Measurements from ENCODE around the gene HMGB4. TPM values are rescaled to one million over a fixed set of nuclear protein-coding genes. Genes with fewer than 3 reads are reported as not detected.

HMGB4 gene
- total and polyA plus RNA-seq, 4 donors = not detected

GRCh38 chr1:33895976-33896375 lies 32.1 kb downstream of the HMGB4 start:
- Histone ChIP-seq H3K27ac (ENCODE audit: low read depth in 1 of 2, low read length in 2 of 2) (no peak overlapping the region), H3K4me3 (ENCODE audit: low read length in 2 of 2) (no peak overlapping the region), H3K36me3 (ENCODE audit: control insufficient read depth in 1 of 2, insufficient read depth in 2 of 2, low read length in 1 of 2) (no peaks in the 10 kb centered on the region), H3K4me1 (ENCODE audit: control insufficient read depth in 1 of 2, insufficient read depth in 2 of 2, low read length in 2 of 2) (peaks cover 0 to 5% of the 10 kb centered on the region in 2 donors), H3K9me3 (ENCODE audit: control insufficient read depth, low read length) (no peaks in the 10 kb centered on the region), H3K27me3 (ENCODE audit: control insufficient read depth in 1 of 2, insufficient read depth in 2 of 2, low read length in 1 of 2) (no peaks in the 10 kb centered on the region)
- intact Hi-C loops (cut with DNase I) = loop anchor here in 1 of 2 donors (5.0 to 10.0 kb wide), 4 partner anchors 76 to 269 kb away; partner anchors contain the start of gene CSMD2
- 92 to 97% methylated on average over 2 of the region's 2 CpGs for WGBS, 2 donors
- ATAC-seq (ENCODE audit: low FRiP score) = no peak
- DNase-seq = no peak

DNA sequence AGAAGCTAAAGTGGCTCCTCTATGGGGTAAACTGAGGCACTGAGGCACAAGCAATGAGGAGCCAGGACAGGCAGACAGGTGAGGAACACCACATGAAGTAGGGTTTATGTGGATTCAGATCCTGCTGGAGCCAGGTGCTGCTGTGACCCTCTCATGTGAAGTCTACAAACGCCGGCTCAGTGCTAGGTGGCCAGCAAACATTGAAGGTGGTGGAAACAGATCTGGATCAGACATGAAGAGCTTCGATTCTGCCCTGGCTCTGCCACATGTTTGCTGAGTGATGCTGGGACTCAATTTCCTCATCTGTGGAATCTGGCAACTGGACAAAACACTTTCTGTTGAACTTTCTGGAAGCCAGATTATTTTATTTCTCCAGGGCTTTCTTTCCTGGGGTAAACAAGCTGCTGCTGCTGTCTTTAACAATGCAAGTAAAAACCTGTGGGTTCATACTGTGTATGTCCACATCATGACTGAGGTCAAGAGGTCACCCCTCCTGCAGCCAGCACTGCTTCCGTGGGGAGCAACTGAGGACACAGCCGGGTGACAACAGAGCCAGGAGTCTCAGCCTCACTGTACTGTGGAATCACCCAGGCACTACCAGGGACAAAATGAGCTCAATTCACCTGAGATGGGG lies 33.3 kb downstream of the HMGB4 start:
- H3K27me3 ChIP-seq (ENCODE audit: control insufficient read depth in 1 of 2, insufficient read depth in 2 of 2, low read length in 1 of 2) = no peaks in the 10 kb centered on the region
- H3K36me3 ChIP-seq (ENCODE audit: control insufficient read depth in 1 of 2, insufficient read depth in 2 of 2, low read length in 1 of 2) = no peaks in the 10 kb centered on the region
- no peak for ATAC-seq (ENCODE audit: low FRiP score)
- H3K4me3 ChIP-seq (ENCODE audit: low read length in 2 of 2) = no peak overlapping the region
- H3K4me1 ChIP-seq (ENCODE audit: control insufficient read depth in 1 of 2, insufficient read depth in 2 of 2, low read length in 2 of 2) = peaks cover 0 to 5% of the 10 kb centered on the region in 2 donors
- no peaks in the 10 kb centered on the region for H3K9me3 ChIP-seq (ENCODE audit: control insufficient read depth, low read length)
- no peak overlapping the region for H3K27ac ChIP-seq (ENCODE audit: low read depth in 1 of 2, low read length in 2 of 2)
- intact Hi-C loops (cut with DNase I) = loop anchor here in 1 of 2 donors (5.0 to 10.0 kb wide), 4 partner anchors 75 to 268 kb away; partner anchors contain the start of gene CSMD2
- 43 to 44% methylated on average over 5 of the region's 5 CpGs for WGBS, 2 donors
- DNase-seq = no peak

DNA sequence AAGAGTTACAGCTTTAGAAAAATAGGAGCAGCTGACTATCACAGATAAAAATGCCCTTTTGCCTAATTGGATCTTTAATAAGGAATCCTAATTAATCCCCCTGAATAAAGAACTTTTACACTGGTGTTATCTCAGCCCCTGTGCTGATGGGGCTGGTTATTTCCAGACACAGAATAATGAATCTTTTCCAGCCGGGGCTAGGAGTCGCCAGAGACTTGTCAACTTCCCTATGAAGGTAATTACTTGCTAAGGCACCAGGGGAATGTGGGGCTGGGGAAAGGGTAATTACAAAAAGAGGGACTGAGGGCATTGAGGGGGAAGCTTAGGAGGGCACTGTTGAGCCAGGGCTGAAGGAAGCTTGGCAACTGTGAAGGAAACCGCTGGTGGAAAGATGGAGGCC lies 34.5 kb downstream of the HMGB4 start:
- Histone ChIP-seq H3K4me1 (ENCODE audit: control insufficient read depth in 1 of 2, insufficient read depth in 2 of 2, low read length in 2 of 2) (peaks cover 0 to 3% of the 10 kb centered on the region in 2 donors), H3K27ac (ENCODE audit: low read depth in 1 of 2, low read length in 2 of 2) (no peak overlapping the region), H3K36me3 (ENCODE audit: control insufficient read depth in 1 of 2, insufficient read depth in 2 of 2, low read length in 1 of 2) (no peaks in the 10 kb centered on the region), H3K27me3 (ENCODE audit: control insufficient read depth in 1 of 2, insufficient read depth in 2 of 2, low read length in 1 of 2) (no peaks in the 10 kb centered on the region), H3K9me3 (ENCODE audit: control insufficient read depth, low read length) (no peaks in the 10 kb centered on the region), H3K4me3 (ENCODE audit: low read length in 2 of 2) (no peak overlapping the region)
- WGBS, 2 donors = 64 to 67% methylated on average over 3 of the region's 3 CpGs
- ATAC-seq (ENCODE audit: low FRiP score) (no peak), DNase-seq (no peak)
- intact Hi-C loops (cut with DNase I) = loop anchor here in 1 of 2 donors (5.0 to 10.0 kb wide), 4 partner anchors 74 to 266 kb away; partner anchors contain the start of gene CSMD2

DNA sequence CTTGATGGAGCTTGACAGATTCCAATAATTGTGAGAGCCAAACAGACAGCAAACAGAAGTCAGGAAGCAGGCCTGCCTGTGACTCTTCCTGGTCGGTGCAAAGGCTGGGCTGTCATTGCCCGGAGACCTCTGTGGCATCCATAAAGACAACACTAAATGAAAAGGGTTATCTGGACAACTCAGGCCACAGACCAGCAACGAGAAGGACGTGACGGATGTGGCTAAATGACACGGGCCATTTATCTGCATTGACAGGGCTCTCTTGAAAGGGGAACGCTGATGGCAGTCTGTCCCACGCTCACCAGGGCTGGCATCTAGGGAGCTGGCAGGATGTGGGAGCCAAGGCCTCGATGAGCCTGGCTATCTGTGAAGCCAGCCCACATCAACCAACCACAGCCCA lies 35.0 kb downstream of the HMGB4 start:
- no peaks in the 10 kb centered on the region for H3K36me3 ChIP-seq (ENCODE audit: control insufficient read depth in 1 of 2, insufficient read depth in 2 of 2, low read length in 1 of 2)
- ATAC-seq (ENCODE audit: low FRiP score) (no peak), DNase-seq (no peak)
- intact Hi-C loops (cut with DNase I) = loop anchor here in 1 of 2 donors (5.0 to 10.0 kb wide), 4 partner anchors 73 to 266 kb away; partner anchors contain the start of gene CSMD2
- WGBS, 2 donors = 82 to 83% methylated on average over 9 of the region's 9 CpGs
- H3K4me1 ChIP-seq (ENCODE audit: control insufficient read depth in 1 of 2, insufficient read depth in 2 of 2, low read length in 2 of 2) = no peaks in the 10 kb centered on the region
- H3K4me3 ChIP-seq (ENCODE audit: low read length in 2 of 2) = no peak overlapping the region
- H3K27me3 ChIP-seq (ENCODE audit: control insufficient read depth in 1 of 2, insufficient read depth in 2 of 2, low read length in 1 of 2) = no peaks in the 10 kb centered on the region
- no peaks in the 10 kb centered on the region for H3K9me3 ChIP-seq (ENCODE audit: control insufficient read depth, low read length)
- no peak overlapping the region for H3K27ac ChIP-seq (ENCODE audit: low read depth in 1 of 2, low read length in 2 of 2)

DNA sequence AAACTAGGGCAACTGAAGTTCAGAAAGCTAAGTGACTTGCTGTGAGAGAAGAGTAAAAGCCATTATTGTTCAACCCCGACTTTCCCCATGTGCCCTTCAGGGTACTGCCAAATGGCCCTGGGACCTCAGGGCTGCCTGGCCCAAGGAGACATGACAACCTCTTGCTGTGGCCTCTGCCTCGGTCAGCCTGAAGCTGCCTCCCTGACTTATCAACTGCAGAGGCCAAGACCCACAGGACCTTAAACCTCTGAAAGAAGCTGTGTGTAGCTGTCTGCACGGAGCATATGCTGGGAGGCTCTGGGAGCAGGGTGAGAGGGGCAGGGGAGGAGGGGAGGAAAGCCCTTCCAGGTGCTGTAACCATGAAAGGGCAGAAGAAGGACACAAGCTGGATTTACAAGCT lies 35.9 kb downstream of the HMGB4 start:
- ATAC-seq (ENCODE audit: low FRiP score) (no peak), DNase-seq (no peak)
- Histone ChIP-seq H3K9me3 (ENCODE audit: control insufficient read depth, low read length) (no peaks in the 10 kb centered on the region), H3K4me1 (ENCODE audit: control insufficient read depth in 1 of 2, insufficient read depth in 2 of 2, low read length in 2 of 2) (no peaks in the 10 kb centered on the region), H3K36me3 (ENCODE audit: control insufficient read depth in 1 of 2, insufficient read depth in 2 of 2, low read length in 1 of 2) (no peaks in the 10 kb centered on the region), H3K4me3 (ENCODE audit: low read length in 2 of 2) (no peak overlapping the region), H3K27ac (ENCODE audit: low read depth in 1 of 2, low read length in 2 of 2) (no peak overlapping the region), H3K27me3 (ENCODE audit: control insufficient read depth in 1 of 2, insufficient read depth in 2 of 2, low read length in 1 of 2) (no peaks in the 10 kb centered on the region)
- intact Hi-C loops (cut with DNase I) = loop anchor here in 1 of 2 donors (5.0 to 10.0 kb wide), 4 partner anchors 73 to 265 kb away; partner anchors contain the start of gene CSMD2
- WGBS, 2 donors = 82 to 91% methylated on average over 3 of the region's 3 CpGs

- H3K27ac ChIP-seq (ENCODE audit: low read depth in 1 of 2, low read length in 2 of 2) = peak overlapping the region; percentile 6 to 75
- H3K4me3 ChIP-seq (ENCODE audit: low read length in 2 of 2) = no peak overlapping the region
- peak; percentile 9 for ATAC-seq (ENCODE audit: low FRiP score)
- intact Hi-C loops (cut with DNase I) = no loop called here
- H3K4me1 ChIP-seq (ENCODE audit: control insufficient read depth in 1 of 2, insufficient read depth in 2 of 2, low read length in 2 of 2) = no peaks in the 10 kb centered on the region
- WGBS, 2 donors = 56 to 58% methylated on average over 6 of the region's 6 CpGs
- no peak for DNase-seq
- H3K9me3 ChIP-seq (ENCODE audit: control insufficient read depth, low read length) = no peaks in the 10 kb centered on the region
- no peaks in the 10 kb centered on the region for H3K27me3 ChIP-seq (ENCODE audit: control insufficient read depth in 1 of 2, insufficient read depth in 2 of 2, low read length in 1 of 2)
- no peaks in the 10 kb centered on the region for H3K36me3 ChIP-seq (ENCODE audit: control insufficient read depth in 1 of 2, insufficient read depth in 2 of 2, low read length in 1 of 2)
These were observed 38.8 kb downstream of the HMGB4 start for GRCh38 chr1:33902486-33903209.

- Histone ChIP-seq H3K27me3 (ENCODE audit: control insufficient read depth in 1 of 2, insufficient read depth in 2 of 2, low read length in 1 of 2) (no peaks in the 10 kb centered on the region), H3K36me3 (ENCODE audit: control insufficient read depth in 1 of 2, insufficient read depth in 2 of 2, low read length in 1 of 2) (no peaks in the 10 kb centered on the region), H3K4me3 (ENCODE audit: low read length in 2 of 2) (no peak overlapping the region), H3K9me3 (ENCODE audit: control insufficient read depth, low read length) (no peaks in the 10 kb centered on the region), H3K27ac (ENCODE audit: low read depth in 1 of 2, low read length in 2 of 2) (peak overlapping the region; percentile 15 to 42), H3K4me1 (ENCODE audit: control insufficient read depth in 1 of 2, insufficient read depth in 2 of 2, low read length in 2 of 2) (no peaks in the 10 kb centered on the region)
- intact Hi-C loops (cut with DNase I) = no loop called here
- peak; percentile 13 for ATAC-seq (ENCODE audit: low FRiP score)
- DNase-seq = no peak
- 7 to 11% methylated on average over 2 of the region's 2 CpGs for WGBS, 2 donors
These were observed 39.3 kb downstream of the HMGB4 start for GRCh38 chr1:33903210-33903589.

DNA sequence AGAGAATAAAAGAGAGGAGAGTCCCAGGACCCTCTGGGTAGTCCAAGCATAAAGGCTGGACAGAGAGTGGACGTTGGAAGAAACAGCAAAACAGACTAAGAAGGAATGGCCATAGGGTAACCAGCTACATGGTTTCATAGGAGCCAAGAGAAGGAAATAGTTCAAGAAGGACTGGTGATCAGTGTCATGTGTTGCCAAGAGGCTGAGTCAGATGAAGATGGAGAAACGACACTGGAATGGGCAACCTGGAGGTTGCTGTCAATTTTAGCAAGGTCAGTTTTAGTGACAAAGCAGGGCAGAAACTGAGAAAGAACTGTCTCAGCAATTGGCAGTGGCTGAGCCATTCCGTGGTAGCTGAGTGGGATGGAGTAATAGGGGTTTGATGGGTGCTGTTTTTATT lies 41.4 kb downstream of the HMGB4 start:
- H3K9me3 ChIP-seq (ENCODE audit: control insufficient read depth, low read length) = no peaks in the 10 kb centered on the region
- ATAC-seq (ENCODE audit: low FRiP score) = no peak

More for the DNA sequence above, 41.4 kb downstream of the HMGB4 start:
- H3K36me3 ChIP-seq (ENCODE audit: control insufficient read depth in 1 of 2, insufficient read depth in 2 of 2, low read length in 1 of 2) = no peaks in the 10 kb centered on the region
- 47 to 55% methylated on average over 3 of the region's 3 CpGs for WGBS, 2 donors
- no peaks in the 10 kb centered on the region for H3K27me3 ChIP-seq (ENCODE audit: control insufficient read depth in 1 of 2, insufficient read depth in 2 of 2, low read length in 1 of 2)
- no peak overlapping the region for H3K27ac ChIP-seq (ENCODE audit: low read depth in 1 of 2, low read length in 2 of 2)
- no peak for DNase-seq
- intact Hi-C loops (cut with DNase I) = no loop called here
- no peaks in the 10 kb centered on the region for H3K4me1 ChIP-seq (ENCODE audit: control insufficient read depth in 1 of 2, insufficient read depth in 2 of 2, low read length in 2 of 2)
- H3K4me3 ChIP-seq (ENCODE audit: low read length in 2 of 2) = no peak overlapping the region

Data from aorta (tissue), 5 donors.